Measurements from ENCODE around the gene CRTAC1. TPM values are rescaled to one million over a fixed set of nuclear protein-coding genes. Genes with fewer than 3 reads are reported as not detected.

Gene CRTAC1
- total and polyA plus RNA-seq, 2 experiments from 2014 or later, result 0.47 to 1.2 TPM

DNA sequence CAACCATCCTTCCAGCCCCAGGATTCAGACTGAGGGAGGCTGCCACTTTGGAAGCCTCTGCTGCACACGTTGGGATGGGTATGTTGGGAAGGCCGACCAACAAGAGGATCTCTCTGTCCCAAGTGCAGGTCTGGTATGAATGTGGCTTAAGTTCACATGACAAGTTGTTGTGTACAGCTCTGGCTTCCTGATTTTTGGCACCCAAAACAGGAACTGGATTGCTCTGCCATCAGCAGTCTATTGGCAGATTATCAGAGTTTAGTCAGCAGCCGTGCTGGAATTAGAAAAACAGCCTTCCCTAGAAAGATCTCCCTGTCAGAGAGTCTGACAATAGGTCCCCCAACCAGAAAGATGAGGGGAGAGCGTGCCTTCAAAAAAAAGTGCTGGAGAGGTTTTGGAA, 113.8 kb downstream of the CRTAC1 start:
- no peak overlapping the region for H3K4me3 Mint-ChIP-seq

More for the DNA sequence above, 113.8 kb downstream of the CRTAC1 start:
- Mint-ChIP-seq H3K9me3 (no peaks in the 10 kb centered on the region), H3K27me3 (ENCODE audit: insufficient read depth, low read depth, poor library complexity) (peaks cover 9% of the 10 kb centered on the region), H3K36me3 (ENCODE audit: low read depth) (no peaks in the 10 kb centered on the region), H3K27ac (no peak overlapping the region), H3K4me1 (peaks cover 12% of the 10 kb centered on the region; the same call in 2 of the 3 replicates)
- no peaks in the 10 kb centered on the region for H4K20me1 ChIP-seq (replicated peaks; ENCODE audit: insufficient read depth)
- H3K27me3 ChIP-seq (ENCODE audit: insufficient read depth), result no peaks in the 10 kb centered on the region
- no peaks in the 10 kb centered on the region for H3F3A ChIP-seq (replicated peaks; ENCODE audit: low read depth)
- H3K79me2 ChIP-seq (replicated peaks; ENCODE audit: insufficient read depth), result no peaks in the 10 kb centered on the region
- no peak overlapping the region for H3K27ac ChIP-seq (ENCODE audit: low read depth)
- DNase-seq (ENCODE audit: low spot score) (no peak), ATAC-seq (no peak)
- H3K36me3 ChIP-seq (ENCODE audit: insufficient read depth), result no peaks in the 10 kb centered on the region
- no peaks in the 10 kb centered on the region for H3K9me2 ChIP-seq (ENCODE audit: insufficient read depth)
- H3K4me2 ChIP-seq, result no peak overlapping the region
- no peaks in the 10 kb centered on the region for H3K4me1 ChIP-seq (ENCODE audit: insufficient read depth)
- no peak overlapping the region for H3K4me3 ChIP-seq
- no peak overlapping the region for H2AFZ ChIP-seq
- TF ChIP-seq STAT1 (IDR thresholded peaks at IDR 0.05; ENCODE audit: unreplicated experiment) (no peak), EZH2phosphoT487 (IDR thresholded peaks at IDR 0.05; ENCODE audit: unreplicated experiment) (no peak), EZH2 (IDR thresholded peaks at IDR 0.05; ENCODE audit: low read depth, unreplicated experiment) (no peak), NANOG (IDR thresholded peaks at IDR 0.05; ENCODE audit: borderline replicate concordance) (no peak), JUNB (IDR thresholded peaks at IDR 0.05; ENCODE audit: unreplicated experiment) (no peak)
- TF ChIP-seq, protein P1, sequence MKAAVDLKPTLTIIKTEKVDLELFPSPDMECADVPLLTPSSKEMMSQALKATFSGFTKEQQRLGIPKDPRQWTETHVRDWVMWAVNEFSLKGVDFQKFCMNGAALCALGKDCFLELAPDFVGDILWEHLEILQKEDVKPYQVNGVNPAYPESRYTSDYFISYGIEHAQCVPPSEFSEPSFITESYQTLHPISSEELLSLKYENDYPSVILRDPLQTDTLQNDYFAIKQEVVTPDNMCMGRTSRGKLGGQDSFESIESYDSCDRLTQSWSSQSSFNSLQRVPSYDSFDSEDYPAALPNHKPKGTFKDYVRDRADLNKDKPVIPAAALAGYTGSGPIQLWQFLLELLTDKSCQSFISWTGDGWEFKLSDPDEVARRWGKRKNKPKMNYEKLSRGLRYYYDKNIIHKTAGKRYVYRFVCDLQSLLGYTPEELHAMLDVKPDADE (IDR thresholded peaks at IDR 0.05), result no peak
- TF ChIP-seq, protein P2, sequence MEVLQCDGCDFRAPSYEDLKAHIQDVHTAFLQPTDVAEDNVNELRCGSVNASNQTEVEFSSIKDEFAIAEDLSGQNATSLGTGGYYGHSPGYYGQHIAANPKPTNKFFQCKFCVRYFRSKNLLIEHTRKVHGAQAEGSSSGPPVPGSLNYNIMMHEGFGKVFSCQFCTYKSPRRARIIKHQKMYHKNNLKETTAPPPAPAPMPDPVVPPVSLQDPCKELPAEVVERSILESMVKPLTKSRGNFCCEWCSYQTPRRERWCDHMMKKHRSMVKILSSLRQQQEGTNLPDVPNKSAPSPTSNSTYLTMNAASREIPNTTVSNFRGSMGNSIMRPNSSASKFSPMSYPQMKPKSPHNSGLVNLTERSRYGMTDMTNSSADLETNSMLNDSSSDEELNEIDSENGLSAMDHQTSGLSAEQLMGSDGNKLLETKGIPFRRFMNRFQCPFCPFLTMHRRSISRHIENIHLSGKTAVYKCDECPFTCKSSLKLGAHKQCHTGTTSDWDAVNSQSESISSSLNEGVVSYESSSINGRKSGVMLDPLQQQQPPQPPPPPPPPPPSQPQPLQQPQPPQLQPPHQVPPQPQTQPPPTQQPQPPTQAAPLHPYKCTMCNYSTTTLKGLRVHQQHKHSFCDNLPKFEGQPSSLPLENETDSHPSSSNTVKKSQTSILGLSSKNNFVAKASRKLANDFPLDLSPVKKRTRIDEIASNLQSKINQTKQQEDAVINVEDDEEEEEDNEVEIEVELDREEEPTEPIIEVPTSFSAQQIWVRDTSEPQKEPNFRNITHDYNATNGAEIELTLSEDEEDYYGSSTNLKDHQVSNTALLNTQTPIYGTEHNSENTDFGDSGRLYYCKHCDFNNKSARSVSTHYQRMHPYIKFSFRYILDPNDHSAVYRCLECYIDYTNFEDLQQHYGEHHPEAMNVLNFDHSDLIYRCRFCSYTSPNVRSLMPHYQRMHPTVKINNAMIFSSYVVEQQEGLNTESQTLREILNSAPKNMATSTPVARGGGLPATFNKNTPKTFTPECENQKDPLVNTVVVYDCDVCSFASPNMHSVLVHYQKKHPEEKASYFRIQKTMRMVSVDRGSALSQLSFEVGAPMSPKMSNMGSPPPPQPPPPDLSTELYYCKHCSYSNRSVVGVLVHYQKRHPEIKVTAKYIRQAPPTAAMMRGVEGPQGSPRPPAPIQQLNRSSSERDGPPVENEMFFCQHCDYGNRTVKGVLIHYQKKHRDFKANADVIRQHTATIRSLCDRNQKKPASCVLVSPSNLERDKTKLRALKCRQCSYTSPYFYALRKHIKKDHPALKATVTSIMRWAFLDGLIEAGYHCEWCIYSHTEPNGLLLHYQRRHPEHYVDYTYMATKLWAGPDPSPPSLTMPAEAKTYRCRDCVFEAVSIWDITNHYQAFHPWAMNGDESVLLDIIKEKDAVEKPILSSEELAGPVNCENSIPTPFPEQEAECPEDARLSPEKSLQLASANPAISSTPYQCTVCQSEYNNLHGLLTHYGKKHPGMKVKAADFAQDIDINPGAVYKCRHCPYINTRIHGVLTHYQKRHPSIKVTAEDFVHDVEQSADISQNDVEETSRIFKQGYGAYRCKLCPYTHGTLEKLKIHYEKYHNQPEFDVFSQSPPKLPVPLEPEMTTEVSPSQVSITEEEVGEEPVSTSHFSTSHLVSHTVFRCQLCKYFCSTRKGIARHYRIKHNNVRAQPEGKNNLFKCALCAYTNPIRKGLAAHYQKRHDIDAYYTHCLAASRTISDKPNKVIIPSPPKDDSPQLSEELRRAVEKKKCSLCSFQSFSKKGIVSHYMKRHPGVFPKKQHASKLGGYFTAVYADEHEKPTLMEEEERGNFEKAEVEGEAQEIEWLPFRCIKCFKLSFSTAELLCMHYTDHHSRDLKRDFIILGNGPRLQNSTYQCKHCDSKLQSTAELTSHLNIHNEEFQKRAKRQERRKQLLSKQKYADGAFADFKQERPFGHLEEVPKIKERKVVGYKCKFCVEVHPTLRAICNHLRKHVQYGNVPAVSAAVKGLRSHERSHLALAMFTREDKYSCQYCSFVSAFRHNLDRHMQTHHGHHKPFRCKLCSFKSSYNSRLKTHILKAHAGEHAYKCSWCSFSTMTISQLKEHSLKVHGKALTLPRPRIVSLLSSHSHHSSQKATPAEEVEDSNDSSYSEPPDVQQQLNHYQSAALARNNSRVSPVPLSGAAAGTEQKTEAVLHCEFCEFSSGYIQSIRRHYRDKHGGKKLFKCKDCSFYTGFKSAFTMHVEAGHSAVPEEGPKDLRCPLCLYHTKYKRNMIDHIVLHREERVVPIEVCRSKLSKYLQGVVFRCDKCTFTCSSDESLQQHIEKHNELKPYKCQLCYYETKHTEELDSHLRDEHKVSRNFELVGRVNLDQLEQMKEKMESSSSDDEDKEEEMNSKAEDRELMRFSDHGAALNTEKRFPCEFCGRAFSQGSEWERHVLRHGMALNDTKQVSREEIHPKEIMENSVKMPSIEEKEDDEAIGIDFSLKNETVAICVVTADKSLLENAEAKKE (CRISPR knock-in tag; IDR thresholded peaks at IDR 0.05), result no peak

Measured in GM23338 (cell line).